HG02981 (cell line): ENCODE measurements around the gene BRD1.
"Not testable (repeated sequence)": the region's sequence is repeated elsewhere in the genome, so short reads cannot be mapped to it uniquely, and the experiment has no call there.

Experiments used
- ATAC-seq: cut with Tn5 transposase; IDR thresholded peaks from one replicate; pipeline ENCODE4 v1.9.1; 2021; ENCODE audit warnings: mild to moderate bottlenecking, moderate library complexity; ENCODE audit not compliant: unreplicated experiment

BRD1 gene

DNA sequence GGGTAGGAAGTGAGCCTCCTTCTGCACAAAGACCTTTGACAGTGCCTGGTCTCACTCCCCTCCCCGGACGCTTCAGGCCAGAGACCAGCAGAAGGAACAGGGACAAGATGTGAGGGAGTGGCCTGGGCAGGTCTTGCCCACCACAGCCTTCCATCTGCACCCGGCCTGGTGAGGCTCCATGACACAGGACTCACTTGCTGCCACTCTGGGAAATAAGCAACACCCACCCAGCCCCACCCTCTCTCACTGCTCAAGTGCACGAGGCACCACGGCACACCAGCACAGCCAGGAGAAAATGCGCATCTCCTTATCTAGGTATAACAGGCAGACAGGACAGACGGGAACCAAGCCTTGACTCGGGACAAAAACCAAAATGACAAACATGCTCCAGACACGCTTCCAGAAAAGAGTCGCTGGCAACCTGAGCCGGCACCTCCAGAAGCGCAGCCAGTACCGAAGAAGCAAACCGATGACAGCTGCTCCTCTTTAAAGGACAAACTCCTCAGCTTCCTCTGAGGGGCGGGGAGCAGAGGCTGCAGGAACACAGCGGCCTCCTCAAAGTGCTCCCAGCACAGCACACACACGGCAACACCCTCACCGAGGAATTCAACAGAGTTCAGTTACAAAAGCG lies 41.7 kb downstream of the BRD1 start:
- ATAC-seq = no peak

DNA sequence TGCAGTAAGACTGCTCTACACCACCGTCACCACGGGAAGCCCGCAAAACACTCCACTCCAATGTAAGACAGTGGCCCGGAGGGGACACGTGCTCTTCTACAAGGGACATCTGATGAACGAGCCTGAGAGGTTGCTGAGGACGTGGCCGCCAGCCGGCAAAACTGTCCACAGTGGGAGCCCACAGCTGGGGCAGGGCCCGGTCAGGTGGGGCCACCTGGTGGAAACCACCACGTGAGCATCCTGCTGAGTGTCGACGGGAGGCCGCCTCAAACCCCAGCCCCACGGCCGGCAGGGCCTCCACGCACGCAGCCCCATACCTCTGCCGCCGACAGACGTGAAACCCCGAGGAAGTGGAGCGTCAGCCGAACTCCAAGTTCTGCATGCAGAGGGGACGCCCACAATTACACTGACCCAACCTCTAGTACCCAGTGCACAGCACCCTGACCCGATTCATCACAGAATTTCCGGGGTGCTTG lies 42.6 kb downstream of the BRD1 start:
- no peak for ATAC-seq

DNA sequence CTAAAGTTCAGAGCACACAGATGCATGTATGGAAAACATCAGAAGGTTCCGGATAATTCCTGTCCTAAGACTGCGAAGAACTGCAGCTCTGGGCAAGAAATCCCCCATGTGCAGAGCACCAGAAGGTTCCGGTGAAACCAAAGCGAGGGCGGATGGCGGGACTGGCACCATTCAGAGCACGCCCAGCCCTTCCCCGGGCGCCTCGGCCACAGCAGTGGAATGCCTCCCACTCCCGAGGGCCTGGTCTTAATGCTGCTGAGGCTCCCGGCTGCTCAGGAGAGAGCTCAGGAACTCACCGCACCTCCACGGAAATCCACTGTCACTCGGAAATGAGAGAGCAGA lies 43.1 kb downstream of the BRD1 start:
- no peak for ATAC-seq

DNA sequence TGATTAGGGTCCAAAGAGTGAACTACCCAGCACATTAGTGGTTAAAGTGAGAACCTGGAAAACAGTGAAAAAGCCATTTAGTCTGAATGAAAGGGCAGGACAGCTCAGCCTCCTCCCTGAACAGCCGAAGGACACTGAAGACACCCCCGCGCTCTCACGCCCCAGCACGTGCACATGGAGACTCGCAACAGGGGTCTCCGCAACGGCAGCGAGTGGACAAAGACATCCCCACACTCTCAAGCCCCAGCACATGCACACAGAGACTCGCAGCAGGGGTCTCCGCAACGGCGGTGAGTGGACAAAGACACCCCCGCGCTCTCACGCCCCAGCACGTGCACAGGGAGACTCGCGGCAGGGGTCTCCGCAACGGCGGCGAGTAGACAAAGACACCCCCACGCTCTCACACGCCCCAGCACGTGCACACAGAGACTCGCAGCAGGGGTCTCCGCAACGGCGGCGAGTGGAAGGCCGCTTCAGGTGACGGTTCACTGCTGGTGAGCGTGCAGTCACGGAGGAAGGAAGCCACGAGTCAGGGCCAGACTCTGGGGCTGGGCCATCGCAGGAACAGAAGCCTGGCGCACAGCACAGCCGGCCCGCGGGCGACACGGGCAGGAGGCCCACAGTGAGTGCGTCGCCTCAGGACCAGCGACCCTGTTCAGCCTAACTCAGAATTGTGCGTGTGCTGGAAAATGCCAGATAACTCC lies 43.6 kb downstream of the BRD1 start:
- no peak for ATAC-seq

DNA sequence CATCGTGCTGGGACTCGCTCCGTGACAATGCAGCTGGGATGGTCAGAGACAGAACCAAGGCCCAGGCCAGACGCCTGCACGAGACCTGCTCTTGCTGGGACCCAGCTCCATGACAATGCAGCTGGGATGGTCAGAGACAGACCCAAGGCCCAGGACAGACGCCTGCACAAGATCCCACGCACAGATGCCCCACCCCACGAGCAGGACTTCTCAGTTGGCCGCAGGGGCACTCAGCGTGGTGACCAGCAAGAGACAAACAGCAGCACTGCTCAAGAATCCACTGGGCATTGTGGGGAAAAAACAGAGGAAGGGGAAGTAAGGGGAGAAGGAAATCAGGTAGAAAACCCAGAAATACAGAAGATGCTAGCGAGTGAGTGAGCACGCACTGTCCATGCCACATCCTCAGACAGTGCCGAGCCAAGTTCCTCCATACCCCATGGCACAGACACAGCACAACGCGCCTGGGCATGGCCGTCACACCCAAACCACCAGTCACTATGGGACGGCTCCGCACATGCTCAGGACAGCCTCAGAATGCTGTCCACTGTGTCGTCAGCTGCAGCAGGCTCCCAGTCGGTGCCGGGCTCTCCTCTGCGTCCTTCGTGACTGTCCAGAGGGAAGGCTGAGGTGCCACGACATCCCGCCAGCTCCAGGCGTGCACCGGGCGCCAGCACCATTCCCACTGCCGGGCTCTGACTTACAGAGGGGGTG lies 44.5 kb downstream of the BRD1 start:
- no peak for ATAC-seq

DNA sequence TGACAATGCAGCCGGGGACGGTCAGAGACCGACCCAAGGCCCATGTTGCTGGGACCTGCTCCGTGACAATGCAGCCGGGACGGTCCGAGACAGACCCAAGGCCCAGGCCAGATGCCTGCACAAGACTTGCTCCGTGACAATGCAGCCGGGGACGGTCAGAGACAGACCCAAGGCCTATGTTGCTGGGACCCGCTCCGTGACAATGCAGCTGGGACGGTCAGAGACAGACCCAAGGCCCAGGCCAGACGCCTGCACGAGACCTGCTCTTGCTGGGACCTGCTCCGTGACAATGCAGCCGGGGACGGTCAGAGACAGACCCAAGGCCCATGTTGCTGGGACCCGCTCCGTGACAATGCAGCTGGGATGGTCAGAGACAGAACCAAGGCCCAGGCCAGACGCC lies 45.8 kb downstream of the BRD1 start:
- not testable (repeated sequence) for ATAC-seq

DNA sequence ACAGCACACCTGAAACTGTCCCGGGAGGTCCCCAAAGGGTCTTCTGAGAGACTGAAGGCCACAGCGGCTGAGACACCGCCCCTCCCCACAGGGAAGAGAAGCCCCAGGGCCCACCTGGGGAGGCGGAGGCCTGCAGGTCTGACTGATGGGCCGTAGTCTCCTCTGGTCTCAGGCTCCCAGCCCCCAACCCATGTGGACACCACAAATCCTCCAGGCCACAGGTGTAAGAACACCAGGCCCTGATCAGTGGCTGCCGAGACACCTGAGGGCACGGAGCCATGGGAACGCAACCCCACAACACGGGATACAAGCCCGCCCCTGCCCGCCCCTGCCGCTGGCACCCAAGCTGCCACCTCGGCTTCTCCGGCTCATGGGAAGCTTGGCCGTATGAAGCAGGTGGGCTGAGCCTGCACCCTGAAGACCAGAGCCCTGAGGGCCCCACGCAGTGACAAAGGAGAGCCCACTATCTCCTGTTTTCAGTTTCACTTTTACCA lies 46.3 kb downstream of the BRD1 start:
- ATAC-seq = no peak

DNA sequence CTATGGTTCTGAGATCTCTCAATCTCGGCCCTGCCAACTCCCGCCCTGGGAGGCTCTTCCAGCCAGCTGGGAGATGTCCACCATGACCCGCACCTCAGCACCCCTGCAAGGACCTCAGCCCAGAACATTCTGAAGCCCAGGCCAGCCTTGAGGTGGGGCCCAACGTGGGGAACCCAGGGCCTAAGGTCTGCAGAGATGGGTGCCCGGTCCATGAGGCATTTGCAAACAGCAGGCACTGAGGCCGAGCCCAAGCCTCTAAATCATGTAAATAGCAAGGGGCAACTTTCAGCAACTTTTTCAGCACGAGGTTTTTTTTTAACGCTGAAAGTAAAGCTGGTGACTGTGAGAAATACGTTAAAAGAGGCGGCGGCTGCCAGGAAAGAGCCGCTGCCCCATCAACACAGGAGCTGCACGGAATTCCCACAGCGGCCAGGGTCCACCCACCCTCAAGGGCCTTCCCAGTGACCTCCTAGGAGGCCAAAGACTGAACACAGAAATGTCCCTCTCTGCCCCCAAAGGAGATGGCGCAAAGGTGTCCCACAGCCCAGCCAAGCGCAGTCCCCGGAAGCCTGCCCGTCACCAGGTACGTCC lies 46.9 kb downstream of the BRD1 start:
- no peak for ATAC-seq

DNA sequence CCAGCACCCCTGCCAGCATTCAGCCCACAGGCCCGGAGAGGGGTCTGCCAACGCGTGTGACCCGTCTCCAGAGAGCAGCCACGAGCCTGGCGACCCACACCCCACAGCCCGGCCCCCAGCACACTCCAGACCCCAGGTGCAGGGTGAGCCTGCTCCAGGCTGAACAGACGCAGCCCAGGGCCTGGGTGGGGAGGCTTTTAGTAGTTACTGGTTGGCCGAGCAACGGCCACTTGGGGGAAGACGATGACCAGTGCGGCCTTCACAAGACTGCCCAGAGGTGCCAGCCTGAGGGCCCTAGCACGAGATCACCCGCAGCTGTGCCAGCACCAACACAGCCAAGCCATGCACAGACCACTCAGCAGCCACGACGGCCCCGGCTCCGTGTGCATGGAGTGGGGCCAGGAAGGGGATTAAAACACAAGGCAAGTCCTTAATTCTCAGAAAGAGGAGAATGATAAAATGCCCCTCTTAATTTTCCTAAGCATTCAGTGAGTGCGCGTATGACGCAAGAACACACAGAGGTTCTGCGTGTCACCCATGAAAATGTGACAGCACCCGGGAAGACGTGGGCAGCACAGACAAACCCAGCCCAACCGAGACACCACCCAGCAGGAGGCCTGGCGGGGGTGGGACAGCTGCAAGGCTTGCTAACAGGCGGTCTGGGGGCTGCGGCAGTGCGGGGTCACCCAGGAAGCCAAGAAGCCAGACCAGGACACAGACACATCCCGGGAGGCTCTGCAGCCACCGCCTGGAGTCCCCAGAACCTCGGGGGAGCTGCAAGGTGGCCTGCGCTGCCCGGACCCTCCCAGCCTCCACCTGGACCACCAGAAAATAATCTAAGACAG lies 47.6 kb downstream of the BRD1 start:
- no peak for ATAC-seq

DNA sequence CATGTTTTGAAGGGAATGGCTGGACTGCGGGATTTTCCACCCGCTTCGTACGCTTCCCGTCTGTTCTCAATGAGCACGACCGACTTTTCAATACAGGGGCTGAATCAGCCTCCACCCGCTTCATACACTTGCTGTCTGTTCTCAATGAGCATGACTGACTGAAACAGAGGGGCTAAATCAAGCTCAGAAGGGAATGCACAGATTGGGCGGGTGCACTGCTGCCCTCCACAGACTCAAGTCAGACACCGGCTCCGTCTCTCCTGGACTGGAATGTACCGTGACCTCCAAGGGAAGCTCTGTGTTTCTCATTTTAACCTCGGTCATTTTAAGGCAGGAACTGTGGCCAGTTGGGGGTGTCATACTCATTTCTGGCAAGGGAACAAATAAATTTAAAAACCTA lies 48.5 kb downstream of the BRD1 start:
- ATAC-seq = no peak

DNA sequence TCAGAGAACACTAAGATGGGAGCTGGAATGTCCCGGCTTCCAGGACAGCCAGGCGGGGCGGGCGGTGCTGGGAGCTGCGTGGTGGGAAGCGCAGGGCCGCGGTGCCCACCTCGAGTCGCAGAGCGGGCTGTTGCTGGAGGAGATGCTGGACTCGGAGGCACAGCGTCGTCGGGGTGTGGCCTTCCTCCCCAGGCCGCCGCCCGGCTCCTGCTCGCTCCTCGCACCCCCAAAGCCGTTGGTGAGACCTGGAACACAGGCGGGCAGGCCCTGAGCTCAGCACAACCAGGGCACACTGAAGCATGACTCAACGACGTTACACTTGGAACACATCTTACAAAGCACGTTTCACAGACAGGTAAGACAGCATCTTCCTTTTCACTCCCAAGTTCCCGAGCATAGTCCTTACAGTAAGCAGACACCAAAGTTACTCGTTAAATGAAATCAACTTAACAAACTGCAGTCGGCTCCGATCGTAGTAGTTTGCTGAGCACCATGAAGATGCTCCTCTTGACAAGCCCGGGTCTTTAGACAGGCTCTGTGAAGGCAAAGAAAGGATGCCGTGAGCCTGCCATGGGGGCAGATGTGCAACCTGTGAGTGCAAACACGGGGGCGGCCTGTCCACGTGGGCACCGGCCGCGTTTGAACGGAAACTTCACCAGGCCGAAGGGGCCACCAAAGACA lies 50.0 kb downstream of the BRD1 start:
- no peak for ATAC-seq

DNA sequence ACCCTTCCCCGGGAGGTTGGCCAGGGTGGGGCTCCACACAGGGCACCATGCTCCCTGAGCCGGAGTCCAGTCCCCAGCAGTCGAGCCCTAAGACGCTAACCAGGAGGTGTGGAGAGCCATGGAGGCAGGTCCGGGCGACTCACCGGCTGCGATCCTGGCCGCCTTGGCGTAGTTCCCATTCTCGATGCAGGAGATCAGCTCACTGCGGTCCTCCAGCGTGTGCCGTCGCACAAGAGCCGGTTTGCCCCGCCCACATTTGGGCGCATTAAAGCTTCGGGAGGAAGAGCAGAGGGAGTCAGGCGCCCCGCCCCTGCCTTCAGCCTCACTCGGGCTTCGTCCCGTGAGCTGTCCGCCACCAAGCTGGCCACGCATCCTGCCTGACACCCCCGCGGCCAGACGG lies 50.8 kb downstream of the BRD1 start:
- ATAC-seq = no peak

DNA sequence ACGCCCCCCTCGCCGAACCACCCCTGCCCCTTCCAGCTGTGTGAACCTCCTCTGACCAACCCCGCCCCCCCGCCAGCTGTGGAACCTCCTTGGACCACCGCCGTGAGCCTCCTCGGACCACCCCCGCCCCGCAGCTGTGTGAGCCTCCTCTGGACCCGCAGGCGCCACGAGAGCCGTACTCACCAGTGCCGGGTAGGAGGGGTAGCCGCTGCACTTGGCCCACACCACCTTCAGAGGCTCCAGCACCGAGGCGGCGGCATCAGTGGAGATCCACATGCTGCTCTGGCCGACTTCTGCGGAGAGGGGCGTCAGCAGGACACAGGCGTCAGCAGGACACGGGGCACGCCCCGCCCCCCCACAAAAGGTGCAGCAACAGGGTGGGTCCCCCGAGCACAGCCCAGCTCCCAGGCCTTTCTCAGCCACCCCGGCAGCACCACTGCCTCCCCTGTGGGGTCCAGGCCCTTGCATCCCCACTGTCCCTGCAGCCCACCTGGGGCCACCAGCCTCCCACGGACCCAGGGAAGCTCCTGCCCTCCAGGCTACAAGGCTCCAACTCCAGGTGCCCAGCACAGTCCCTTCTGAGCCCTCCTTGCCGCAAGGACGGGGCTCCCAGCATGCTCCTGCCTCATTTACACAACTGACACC lies 51.7 kb downstream of the BRD1 start:
- ATAC-seq = no peak

DNA sequence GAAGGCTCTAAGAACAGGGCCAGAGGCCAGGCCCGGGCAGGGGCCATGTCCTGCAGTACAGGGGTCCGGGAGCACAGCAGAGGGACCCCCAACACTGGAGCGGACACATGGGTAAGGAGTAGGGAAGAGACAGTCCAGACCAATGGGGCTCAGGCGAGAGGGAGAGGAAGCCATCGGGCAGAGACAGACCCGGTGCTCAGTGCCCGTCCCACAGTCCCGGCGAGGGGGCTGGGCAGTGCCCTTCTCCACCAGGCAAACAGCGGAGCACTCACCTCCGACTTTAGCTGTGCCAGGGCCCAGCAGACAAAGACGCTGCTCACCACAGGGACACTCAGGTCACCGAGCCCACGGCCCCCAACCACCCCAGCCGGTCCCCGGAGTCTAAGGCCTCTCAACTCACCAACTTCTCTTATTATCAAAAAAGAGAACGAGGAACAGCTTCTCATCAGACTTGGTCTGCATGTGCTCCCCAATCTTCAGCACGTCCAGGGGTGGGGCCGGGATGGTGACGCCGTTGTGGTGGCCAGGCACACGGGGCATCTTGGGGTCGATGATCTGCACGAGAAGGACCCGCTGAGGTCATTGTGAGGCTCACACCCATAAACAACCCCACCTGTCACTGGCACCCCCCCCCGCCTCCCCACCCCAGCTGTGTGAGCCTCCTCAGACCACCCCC lies 52.3 kb downstream of the BRD1 start:
- ATAC-seq = no peak

DNA sequence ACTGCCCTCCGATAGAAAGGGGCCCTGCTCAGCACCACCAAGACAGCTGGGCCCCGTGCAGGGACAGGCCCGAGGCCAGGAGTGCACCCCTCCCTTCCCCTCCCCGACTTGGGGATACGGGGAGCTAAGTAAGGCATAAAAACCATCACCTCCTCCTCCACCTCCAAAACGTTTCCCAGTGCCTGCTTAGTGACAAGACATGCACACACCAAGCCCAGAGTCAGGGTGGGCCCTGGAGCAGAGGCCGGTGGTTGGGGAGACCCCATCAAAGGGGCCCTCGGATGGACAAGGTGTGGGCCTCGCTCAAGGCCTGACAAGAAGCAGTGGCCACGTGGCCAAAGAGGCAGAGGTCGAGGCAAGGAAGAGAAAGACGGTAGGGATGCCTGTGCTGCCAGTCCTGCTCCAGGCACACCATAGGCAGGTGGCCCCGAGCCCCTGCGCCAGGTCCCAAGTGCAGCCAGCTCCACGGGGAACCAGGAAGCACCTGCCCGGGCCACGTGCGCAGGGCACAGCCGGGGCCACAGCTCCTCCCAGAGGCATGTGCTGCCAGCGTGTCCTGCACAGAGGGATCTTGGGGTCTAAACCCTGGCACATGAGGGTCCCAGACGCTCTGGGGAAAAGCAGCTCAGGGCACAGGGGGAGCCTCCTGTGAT lies 53.0 kb downstream of the BRD1 start:
- ATAC-seq = no peak

DNA sequence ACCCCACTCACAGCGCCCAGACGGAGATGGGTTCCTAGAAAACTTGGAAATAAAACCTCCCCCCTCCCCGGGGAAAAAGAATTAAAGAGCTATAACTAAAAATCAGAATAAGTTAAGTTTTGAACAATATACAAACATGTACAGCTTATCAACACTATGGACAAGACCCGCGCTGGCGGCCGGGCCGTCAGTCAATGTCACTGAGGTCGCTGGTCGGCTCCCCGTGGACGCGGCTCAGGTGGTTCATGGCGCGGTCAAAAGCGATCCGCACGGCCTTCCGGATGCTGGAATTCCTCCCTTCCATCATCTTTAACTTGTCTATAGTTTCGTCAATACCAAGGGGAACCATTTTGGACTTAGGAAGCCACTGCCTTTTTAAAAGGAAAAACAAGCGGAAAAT lies 53.6 kb downstream of the BRD1 start:
- ATAC-seq = no peak

DNA sequence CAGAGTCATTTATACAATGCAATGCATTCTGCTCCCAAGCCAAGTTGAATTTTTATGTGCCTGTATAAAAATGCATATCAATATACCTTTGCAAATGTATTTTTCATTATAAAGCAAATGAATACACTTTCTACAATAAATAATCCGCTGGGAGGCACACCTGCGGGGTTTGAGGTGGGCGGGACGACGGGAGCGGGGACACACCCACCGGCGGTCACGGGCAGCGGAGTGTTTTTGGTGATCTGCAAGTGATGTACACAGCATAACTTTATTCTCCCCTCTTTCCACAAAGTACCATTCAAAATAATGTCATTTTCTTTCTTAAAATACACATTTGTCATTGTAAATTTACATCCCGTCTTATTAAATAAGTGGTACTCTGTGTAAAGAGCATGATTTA lies 54.1 kb downstream of the BRD1 start:
- no peak for ATAC-seq

DNA sequence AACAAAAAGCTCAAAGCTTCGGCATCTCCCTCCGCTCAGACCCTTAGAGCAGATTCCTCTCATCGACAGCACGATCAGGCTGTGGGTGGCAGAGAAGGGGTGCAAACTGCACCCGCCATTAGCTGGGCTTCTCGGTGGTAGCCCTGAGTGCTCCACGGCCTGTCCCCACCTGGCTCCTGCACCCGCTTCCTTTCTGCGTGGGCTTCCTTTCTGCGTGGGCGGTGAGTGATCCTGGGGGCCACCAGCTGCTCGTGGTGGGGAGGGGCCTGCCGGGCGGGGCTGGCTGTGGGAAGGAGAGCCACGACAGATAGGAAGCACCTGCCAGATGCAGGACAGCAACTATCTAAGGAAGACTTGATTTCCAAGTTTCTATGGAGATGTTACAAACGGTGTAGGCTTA lies 55.0 kb downstream of the BRD1 start:
- no peak for ATAC-seq
